ENCODE results near the gene EFS.
"Not testable (repeated sequence)": the region's sequence is repeated elsewhere in the genome, so short reads cannot be mapped to it uniquely, and the experiment has no call there.

Gene EFS, protein sequence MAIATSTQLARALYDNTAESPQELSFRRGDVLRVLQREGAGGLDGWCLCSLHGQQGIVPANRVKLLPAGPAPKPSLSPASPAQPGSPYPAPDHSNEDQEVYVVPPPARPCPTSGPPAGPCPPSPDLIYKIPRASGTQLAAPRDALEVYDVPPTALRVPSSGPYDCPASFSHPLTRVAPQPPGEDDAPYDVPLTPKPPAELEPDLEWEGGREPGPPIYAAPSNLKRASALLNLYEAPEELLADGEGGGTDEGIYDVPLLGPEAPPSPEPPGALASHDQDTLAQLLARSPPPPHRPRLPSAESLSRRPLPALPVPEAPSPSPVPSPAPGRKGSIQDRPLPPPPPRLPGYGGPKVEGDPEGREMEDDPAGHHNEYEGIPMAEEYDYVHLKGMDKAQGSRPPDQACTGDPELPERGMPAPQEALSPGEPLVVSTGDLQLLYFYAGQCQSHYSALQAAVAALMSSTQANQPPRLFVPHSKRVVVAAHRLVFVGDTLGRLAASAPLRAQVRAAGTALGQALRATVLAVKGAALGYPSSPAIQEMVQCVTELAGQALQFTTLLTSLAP

DNA sequence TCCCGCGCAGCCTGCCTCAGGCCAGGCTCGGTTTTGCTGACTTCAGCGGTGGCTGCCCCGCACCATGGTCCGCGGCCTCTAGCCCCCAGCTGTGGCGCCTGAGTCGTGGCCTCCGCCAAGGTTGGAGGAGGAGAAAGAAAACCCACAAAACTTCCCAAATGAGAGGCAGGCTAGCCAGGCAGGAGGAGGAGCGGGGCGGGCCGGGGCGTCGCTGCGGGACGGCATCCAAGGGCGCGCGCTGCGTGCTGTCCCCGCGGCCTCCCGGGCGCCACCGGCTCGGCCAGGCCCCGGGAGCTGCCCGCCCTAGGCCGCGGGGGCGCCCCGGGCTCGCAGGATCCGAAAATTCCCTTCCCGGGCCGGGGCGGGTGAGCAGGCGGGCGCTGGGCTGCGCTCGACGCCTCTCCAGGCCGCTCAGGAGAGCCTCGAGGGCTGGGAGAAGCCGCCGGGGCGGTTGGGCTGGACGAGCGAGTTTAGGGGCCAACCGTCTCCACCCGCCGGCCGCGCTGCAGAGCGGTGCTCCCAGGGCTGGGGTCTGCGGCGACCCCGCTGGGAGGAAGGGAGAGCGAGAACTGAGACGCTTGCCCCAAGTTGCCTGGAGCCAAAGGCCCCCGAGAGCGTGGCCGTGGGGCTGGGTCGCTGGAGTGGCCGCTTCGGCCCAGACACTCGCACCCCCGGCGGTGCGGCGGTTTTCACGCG, at the start of gene EFS:
TSS of gene EFS (minus strand) at position 137 of the 696 bp plus-strand sequence. CDS start 147 bp downstream, outside the sequence.
- DNase-seq (ENCODE audit: low read depth, low spot score): no peak

DNA sequence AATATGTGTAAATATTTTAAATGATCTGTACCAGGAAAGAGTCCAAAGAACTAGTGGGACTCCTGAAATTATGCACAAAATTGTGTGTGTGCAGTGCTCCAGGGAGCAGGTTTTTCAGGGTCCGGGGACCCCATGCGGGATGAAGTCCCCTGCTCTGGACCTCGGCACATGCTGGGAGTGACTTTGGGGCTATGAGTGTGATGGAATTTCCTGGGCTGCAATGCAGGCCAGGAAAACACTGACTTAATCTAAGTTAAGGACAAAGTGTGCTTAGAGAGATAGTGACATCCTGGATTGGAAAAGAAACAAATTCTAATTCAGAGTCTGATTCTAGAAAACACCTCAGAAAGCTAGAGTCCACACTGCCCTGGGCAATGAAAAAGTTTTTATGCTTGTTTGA, 49.3 kb upstream of the EFS start:
- no peak for DNase-seq (ENCODE audit: low read depth, low spot score)

DNA sequence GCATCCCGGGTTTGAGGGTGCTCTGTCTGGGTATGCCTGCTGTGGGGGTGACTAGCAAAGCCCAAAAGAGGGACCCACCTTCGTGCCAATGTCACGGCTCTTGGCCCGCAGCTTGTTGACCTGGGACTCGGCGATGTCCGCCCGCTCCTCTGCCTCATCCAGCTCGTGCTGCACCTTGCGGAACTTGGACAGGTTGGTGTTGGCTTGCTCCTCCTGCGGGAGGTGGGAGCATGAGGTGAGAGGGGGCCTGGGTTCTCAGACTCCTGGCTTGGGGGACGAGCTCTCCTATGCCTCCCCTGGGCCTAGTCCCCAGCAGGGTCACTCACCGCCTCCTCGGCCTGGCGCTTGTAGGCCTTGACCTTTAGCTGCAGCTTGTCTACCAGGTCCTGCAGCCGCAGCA, 48.7 kb upstream of the EFS start:
- no peak for DNase-seq (ENCODE audit: low read depth, low spot score)

DNA sequence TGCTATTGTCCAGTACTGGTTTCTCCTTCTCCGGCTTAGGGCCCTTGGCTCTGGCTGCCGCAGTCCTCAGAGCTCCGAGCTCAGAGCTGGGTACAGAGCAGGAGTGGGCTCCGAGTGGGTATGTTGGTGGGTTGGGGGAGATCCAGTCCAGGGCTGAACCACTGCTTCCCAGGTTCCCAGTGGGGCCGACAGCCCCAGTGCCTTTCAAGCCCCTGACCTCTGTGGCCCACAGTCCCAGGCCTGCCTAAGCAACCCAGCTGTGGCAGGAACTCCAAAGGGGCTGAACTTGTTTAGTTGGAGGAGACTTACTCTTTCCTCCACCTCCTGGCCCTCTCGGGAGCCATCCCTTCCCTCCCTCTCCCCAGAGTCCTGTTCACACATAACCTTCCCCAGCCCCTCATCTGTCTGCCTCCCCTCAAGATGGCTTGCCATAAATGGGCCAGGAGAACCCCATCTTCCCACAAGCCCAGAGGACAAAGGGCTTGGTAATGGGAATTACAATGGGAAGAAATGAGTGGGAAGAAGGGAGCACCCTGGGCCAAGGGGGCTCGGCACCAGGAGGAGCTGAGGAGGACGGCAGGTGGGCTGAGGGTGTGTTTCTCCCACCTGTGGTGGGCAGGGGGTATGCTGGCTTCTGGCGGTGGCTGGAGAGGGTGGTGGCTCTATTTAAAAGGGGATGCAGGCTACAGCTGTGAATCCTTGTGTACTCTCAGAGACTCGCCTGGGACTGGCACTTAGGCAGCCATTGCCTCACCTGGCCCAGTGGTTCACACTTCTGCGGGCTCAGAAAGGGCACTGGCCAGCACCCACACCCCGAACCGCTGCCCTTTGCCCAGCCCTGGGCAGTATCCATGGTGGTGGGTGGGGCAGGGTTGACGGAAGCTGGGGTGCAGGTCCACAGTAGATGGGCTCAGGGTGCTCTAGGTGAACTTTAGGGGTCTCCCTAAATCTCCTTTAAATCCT, 46.9 kb upstream of the EFS start:
- DNase-seq (ENCODE audit: low read depth, low spot score): no peak

DNA sequence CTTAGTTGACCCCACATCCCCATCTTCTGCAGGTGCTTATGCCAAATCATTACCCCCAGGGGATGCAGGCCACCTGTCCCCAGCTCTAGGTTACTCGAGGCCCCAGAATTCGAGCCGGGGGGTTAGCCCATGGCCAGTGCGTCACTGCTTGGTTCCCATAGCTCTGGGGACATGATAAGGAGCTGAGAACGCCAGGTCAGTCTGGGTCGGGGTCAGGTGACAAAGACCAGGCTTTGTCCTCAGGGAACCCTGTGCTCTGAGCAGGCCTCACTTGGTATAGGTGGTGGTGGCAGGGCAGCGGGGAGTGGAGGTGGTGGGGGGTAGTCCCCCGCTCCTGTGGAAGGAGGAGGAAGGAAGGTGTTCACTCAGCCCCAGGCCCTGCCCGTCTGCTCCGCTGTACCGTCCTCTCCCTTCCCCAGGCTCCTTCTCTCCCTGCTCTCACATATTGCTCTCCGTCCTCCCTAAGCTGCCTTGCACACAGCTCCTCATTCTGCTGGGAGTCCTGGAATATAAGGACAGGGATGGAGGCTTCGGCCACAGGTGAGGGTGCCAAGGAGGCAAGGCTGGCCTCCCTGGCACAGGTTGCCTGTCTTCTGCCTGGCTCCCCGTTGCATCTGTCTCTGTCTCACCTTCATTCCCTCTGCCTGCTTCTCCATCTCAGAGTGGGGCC, 45.1 kb upstream of the EFS start:
- DNase-seq (ENCODE audit: low read depth, low spot score): no peak

DNA sequence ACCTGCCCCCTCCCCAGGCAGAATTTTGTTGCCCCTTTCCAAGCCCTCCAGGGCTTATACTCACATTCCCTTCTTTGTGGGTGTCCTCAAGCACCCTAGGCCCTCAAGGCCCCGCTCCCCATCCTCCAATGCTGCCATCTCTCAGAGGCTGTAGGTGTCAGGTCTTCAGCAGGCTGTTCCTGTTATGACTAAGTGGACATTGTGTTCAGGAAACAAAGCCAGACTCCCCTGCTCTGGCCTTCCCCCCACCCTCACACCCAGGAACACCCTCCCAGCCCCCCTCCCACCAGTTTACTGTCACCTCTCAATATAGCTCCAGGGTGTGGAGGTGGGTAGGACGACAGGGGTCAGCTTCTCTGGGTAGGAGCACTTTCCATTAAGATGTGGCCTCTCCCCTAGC, 44.5 kb upstream of the EFS start:
- DNase-seq (ENCODE audit: low read depth, low spot score): no peak

DNA sequence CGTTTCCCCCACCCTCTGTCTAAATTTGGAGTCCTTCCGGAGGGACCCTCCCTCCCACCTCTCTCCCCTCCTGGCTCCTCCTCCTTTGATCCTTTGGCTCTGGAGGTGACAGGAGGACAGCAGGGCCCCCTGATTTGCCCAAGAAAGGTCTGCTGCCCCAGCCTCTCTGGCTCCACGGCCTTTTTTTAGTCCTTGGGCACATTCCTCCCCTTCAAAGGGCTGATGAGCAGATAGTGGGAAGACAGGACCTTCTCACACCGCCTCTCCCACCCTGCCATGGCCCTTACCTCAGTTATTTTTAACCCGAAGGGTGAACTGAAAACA, 43.3 kb upstream of the EFS start:
- no peak for DNase-seq (ENCODE audit: low read depth, low spot score)

DNA sequence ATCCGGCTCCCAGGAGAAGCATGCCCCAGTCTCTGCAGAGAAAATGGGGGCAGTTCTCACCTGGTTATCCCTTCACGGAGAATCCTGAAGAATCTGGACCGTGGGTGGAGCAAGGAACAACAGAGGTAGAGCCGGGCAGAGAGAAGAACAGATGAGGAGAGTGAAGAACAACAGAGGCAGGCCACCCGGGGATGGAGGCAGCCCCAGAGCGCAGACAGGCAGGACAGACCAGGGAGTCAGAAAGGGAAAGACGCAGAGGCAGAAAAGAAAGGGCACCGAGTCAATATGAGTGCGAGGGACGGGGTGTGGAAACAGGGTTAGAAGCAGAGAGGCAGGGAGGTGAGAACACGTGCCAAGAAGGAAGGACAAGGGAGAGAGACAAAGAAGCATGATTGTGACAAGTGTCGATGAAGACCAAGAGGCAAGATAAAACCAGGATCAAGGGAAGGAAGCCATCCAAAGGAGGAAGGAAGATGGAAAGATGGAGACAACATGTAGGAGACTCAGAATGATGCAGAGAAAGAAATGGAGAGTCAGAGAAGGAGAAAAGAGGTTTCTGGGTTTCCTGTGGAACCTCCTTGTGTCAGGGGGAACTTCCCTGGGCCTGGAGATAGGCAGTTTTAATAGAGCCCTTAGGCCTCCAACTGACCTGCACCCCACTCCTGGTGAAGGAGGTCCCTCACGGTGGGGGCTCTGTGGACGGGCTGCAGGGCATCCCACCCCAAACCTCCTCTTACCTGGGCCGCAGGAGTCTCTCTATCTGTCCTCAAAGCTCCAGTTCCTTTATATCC, 42.7 kb upstream of the EFS start, which contains the start of gene MYH6:
TSS of gene MYH6 (minus strand) at position 758 of the 791 bp plus-strand sequence. CDS start 1,050 bp downstream, outside the sequence.
- DNase-seq (ENCODE audit: low read depth, low spot score): no peak

DNA sequence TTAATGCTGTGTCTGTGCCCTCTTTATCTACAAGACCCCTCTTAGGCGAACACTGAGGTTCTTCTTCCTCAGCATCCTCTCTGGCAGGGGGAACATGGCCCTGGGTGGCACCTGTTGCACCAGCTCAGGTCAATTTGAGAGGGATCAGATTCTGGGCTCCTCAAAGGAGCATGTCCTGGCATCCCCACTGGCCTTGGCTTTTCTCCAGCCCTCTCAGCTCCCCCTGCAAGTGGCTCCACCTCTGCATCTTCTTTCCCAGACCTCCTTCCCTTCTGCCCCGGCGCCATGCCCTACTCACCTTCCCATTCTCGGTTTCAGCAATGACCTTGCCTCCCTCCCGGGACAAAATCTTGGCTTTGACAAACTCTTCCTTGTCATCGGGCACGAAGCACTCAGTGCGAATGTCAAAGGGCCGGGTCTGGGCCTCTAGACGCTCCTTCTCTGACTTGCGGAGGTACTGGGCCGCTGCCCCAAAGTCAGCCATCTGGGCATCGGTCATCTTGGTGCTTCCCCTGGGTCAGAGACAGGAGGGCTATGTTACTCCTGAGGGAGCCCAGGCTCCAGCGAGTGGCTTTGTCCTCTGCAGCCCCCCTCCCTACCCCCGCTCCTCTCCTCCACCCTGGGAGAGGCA, 41.9 kb upstream of the EFS start:
- no peak for DNase-seq (ENCODE audit: low read depth, low spot score)

DNA sequence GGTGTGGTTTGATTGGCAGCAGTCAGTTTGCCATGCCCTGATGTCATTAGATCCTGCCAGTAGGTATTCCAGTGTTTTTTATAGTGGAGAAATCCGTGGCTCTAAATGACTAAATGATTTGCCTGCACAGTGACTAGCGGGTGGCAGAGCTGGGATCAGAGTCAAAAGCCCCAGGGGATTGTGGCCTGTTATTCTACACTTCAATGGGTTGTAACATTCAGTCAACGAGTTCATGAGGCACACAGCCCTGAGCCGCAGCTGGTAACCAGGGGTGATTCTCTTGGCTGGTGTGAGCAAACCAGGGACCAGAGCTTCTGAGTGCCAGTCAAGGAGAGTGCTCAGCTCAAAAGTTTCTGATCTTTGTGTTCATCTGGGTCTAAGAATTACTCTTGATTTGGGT, 41.3 kb upstream of the EFS start:
- DNase-seq (ENCODE audit: low read depth, low spot score): no peak

DNA sequence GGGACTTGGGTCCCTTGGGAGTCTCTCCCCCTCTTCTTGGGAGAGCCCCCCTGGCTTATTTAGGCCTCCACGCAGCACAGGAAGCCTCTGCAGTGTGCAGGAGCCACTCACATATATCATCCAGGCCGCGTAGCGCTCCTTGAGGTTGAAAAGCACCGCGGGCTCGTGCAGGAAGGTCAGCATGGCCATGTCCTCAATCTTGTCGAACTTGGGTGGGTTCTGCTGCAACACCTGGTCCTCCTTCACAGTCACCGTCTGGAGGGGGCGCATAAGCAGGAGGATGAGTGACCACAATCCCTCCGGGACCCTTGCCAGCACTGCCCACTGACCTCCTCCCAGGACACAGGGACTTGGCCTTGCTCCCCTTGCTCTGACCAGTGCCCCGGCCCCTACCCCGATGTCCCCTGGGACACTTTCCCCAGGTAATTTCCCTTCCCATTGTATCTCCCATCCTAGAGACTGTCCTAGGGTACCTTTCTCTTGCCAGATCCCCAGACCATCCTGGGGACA, 40.6 kb upstream of the EFS start:
- DNase-seq (ENCODE audit: low read depth, low spot score): no peak

DNA sequence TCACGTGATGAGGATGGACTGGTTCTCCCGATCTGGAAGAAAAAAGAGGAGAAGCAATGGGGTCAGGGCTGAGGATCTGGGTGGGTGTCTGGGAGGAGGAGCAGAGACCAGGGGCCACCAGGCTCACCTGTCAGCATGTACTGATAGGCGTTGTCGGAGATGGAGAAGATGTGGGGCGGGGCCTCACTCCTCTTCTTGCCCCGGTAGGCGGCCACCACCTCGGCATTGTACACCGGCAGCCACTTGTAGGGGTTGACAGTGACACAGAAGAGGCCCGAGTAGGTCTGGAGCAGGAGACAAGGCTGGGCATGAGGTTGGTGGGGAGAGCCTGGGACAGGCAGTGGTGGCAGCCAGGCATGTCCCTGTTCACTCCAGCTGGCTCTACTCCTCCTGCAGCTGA, 40.1 kb upstream of the EFS start:
- DNase-seq (ENCODE audit: low read depth, low spot score): no peak

DNA sequence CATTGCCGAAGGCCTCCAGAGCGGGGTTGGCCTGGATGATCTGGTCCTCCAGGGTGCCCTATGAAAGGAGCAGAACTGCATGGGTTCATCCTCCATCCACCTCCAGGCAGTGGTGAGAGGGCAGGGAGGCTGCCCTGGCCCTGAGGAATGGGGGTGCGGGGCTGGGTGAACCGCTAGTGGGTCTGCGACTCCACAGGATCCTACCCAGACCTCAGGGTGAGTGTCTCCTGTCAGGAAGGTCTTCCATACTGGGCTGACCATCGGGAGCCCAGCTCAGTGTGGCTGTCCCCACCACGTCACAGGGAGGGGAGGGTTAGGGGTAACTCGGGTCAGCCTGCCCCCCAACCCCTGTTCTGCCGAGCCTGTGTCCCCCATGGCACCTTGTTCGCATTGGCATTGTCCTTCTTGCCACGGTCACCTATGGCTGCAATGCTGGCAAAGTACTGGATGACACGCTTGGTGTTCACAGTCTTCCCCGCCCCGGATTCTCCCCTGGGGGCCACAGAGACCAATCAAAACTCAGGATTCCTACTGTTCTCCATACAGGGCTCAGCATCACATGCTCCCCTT, 39.4 kb upstream of the EFS start:
- DNase-seq (ENCODE audit: low read depth, low spot score): no peak

DNA sequence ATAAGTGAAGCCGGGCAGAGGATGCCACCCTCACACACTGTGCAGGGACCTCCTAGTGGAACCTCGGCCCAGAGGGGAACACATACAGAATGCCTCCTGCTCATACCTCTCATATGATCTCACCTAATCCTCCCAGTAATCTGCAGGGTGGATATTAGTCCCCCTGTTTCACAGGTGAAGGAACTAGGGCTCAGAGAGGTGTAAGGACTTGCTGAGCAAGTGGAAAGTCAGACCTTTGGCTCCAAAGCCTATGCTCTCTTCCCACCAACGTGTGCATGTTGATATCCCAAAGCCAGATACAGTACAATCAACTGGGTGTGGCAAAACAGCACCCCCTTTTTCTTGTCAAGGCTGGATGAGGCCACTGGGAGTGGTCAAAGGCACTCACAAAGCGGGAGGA, 38.9 kb upstream of the EFS start:
- no peak for DNase-seq (ENCODE audit: low read depth, low spot score)

DNA sequence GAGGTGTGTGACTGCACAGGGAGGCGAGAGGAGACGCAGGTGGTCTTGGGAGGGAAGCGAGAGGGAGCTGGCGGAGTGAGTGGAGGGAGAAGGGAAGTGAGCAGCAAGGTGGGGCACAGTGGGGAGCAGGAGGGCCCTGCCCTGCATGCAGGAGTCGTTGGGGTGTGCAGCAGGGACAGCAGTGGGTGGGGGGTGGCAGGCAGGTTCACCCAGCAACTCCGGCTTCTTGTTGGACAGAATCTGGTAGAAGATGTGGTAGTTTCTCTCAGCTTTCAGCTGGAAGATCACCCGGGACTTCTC, 38.1 kb upstream of the EFS start:
- no peak for DNase-seq (ENCODE audit: low read depth, low spot score)

DNA sequence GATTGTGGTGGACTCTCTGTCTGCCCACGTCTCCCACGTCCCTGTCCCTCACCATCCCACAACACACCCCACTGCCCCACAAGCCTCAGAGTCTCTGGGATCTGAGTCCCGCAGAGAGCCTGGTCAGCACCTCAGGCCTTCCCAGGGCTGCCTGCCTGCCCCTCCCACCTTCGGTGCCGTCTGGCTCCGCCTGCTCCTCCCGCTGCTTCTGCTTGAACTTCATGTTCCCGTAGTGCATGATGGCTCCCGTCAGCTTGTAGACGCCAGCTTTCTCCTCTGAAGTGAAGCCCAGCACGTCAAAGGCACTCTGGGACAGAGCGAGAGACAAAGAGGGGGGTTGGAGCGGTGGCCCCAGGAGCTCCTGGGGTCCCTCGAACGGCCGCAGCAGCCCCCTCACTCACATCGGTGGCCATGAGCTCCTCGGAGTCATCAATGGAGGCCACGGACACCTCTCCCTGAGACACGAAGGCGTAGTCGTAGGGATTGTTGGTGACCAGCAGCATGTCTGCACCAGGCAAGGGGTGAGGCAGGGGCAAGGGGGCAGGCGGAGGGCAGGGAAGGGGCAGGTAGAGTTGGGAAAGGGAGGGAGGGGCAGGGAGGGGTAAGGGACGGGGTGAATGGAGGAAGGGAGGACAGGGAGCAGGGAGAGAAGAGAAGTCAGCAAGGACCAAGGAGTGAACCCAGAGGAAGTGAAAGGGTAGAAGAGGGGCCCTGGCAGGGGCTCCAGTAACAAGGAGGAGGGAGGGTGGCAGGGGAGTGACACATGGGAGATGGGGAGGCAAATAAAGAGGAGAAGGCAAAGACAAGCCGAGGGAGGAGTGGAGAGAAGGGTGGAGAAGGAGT, 37.5 kb upstream of the EFS start:
- DNase-seq (ENCODE audit: low read depth, low spot score): no peak

DNA sequence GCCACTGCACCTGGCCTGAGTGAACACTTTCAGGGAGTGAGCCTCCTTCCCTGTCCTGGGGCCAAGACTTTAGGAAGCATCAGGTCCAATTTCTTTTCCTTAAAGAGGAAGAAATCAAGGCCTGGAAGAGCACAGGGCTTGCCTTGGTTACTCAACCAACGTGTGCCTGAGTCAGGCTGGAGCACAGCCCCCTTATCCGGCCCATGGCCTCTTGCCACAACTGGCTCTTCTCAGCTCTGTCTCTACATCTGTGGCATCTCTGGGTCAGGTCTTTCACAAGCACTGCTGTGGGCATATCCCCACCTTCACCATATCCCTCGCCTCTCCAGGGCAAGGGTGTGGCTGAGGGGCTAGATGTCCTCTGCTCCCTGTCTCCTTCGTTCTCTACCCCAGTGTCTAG, 36.3 kb upstream of the EFS start:
- DNase-seq (ENCODE audit: low read depth, low spot score): no peak

DNA sequence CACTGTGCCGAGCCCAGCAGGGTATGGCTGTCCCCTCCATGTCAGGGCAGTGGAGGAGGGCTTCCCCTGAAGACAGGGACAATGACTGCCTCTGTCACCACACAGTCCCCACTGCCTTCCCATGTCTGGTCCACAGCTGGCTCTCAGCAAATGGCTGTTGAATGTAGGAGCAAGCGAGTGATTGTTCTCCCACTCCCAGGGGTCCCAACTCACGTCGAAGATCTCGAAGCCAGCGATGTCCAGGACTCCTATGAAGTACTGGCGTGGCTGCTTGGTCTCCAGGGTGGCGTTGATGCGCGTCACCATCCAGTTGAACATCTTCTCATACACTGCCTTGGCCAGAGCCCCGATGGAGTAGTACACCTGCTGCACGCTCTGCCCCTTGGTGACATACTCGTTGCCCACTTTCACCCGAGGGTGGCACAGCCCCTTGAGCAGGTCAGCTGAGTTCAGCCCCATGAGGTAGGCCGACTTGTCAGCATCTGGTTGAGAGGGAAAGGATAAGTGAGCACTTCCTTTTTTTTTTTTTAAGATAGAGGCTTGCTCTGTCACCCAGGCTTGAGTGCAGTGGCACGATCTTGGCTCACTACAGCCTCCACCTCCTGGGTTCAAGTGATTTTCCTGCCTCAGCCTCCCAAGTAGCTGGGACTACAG, 35.7 kb upstream of the EFS start:
- not testable (repeated sequence) for DNase-seq (ENCODE audit: low read depth, low spot score)

All from smooth muscle cell of the brain vasculature (primary cell).